GM23338 (cell line): ENCODE measurements around the gene CDK5. TPM values are rescaled to one million over a fixed set of nuclear protein-coding genes. Genes with fewer than 3 reads are reported as not detected.

Experiments used
- CREB1 ChIP-seq: fragments of 250-450 bp; sonication (Bioruptor Pico); IDR thresholded peaks from 2 replicates; pipeline ENCODE4 v1.5.0; 2020; ENCODE audit warnings: low read depth, mild to moderate bottlenecking, moderate library complexity
- ETS1 ChIP-seq: IDR thresholded peaks from 2 replicates; pipeline ENCODE4 v1.6.1; 2016; ENCODE audit warnings: antibody characterized with exemption
- EZH2 ChIP-seq: fragments of 200-600 bp; sonication (generic); IDR thresholded peaks from one replicate; pipeline ENCODE4 v1.8.0; 2017; ENCODE audit warnings: antibody characterized with exemption, mild to moderate bottlenecking, low read depth; ENCODE audit not compliant: unreplicated experiment
- EZH2phosphoT487 ChIP-seq: fragments of 200-600 bp; sonication (generic); IDR thresholded peaks from one replicate; pipeline ENCODE4 v1.8.1; 2018; ENCODE audit warnings: antibody characterized with exemption; ENCODE audit not compliant: unreplicated experiment
- POLR2AphosphoS5 ChIP-seq: IDR thresholded peaks from 2 replicates; pipeline ENCODE4 v1.6.1; 2016; ENCODE audit warnings: antibody characterized with exemption, low read depth
- REST ChIP-seq: IDR thresholded peaks from one replicate; pipeline ENCODE4 v1.6.1; 2018; ENCODE audit warnings: antibody characterized with exemption; ENCODE audit not compliant: unreplicated experiment
- STAT1 ChIP-seq: IDR thresholded peaks from one replicate; pipeline ENCODE4 v1.6.1; 2016; ENCODE audit warnings: antibody characterized with exemption; ENCODE audit not compliant: unreplicated experiment
- ZNF114 ChIP-seq: fragments of 250-450 bp; sonication (Bioruptor Pico); IDR thresholded peaks from 2 replicates; pipeline ENCODE4 v1.5.0; 2020; ENCODE audit warnings: mild to moderate bottlenecking, moderate library complexity
- ZNF331 ChIP-seq: fragments of 250-450 bp; sonication (Bioruptor Pico); IDR thresholded peaks from 2 replicates; pipeline ENCODE4 v1.5.0; 2020; ENCODE audit warnings: low read depth, mild to moderate bottlenecking, moderate library complexity
- polyA plus RNA-seq: library from polyadenylated mRNA; unstranded; fragments of >200 nt; fragmentation: Nextera tagmentation; extraction: Ambion mirVana; gene quantifications from 2 replicates; pipeline ENCODE4 v1.2.1, GENCODE V29; 2016
- total RNA-seq: library from RNA; depleted of rRNA; stranded (reverse); fragments of >200 nt; shearing (Covaris generic); gene quantifications from 2 replicates; pipeline ENCODE4 v1.2.3, GENCODE V29; 2014
- TF ChIP-seq, protein P1 (sequence below), 2 experiments: fragments of 200-600 bp in 1 of 2; sonication (generic) in 1 of 2; conservative IDR thresholded peaks; 2 replicates each; pipeline versions ENCODE4 v1.5.1 to v1.6.1; 2016 to 2017; ENCODE audit warnings: antibody characterized with exemption in 2 of 2, low read depth in 2 of 2, mild to moderate bottlenecking in 2 of 2, moderate library complexity in 1 of 2

Gene CDK5
- total and polyA plus RNA-seq, 2 experiments from 2014 or later: 19.8 to 27.1 TPM

- no peak for TF ChIP-seq REST
- no peak for TF ChIP-seq EZH2
- no peak for TF ChIP-seq STAT1
- TF ChIP-seq, protein P1, sequence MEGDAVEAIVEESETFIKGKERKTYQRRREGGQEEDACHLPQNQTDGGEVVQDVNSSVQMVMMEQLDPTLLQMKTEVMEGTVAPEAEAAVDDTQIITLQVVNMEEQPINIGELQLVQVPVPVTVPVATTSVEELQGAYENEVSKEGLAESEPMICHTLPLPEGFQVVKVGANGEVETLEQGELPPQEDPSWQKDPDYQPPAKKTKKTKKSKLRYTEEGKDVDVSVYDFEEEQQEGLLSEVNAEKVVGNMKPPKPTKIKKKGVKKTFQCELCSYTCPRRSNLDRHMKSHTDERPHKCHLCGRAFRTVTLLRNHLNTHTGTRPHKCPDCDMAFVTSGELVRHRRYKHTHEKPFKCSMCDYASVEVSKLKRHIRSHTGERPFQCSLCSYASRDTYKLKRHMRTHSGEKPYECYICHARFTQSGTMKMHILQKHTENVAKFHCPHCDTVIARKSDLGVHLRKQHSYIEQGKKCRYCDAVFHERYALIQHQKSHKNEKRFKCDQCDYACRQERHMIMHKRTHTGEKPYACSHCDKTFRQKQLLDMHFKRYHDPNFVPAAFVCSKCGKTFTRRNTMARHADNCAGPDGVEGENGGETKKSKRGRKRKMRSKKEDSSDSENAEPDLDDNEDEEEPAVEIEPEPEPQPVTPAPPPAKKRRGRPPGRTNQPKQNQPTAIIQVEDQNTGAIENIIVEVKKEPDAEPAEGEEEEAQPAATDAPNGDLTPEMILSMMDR (conservative IDR thresholded peaks at IDR 0.05; ENCODE audit: low read depth in 2 of 2): no peak
- TF ChIP-seq EZH2phosphoT487: no peak
- no peak for TF ChIP-seq POLR2AphosphoS5
- no peak for TF ChIP-seq ZNF331 (CRISPR knock-in tag)
- TF ChIP-seq CREB1: no peak
- TF ChIP-seq ETS1: no peak
- TF ChIP-seq ZNF114: no peak
These were observed 24.7 kb upstream of the CDK5 start (continued) for GRCh38 chr7:151082141-151083070.
